Muscle of leg (tissue), 11 donors: ENCODE measurements around the gene PRR14. TPM values are rescaled to one million over a fixed set of nuclear protein-coding genes. Genes with fewer than 3 reads are reported as not detected.

Experiments used
- DNase-seq: peaks from one replicate; pipeline ENCODE4 v3.0.0; 2013
- H3K27ac ChIP-seq: one replicate; pipeline ENCODE4 v1.5.1; 2013; ENCODE audit warnings: mild to moderate bottlenecking, low read length, control low read depth
- H3K27me3 ChIP-seq: one replicate; pipeline ENCODE4 v1.6.1; 2013; ENCODE audit warnings: low read length; ENCODE audit not compliant: control insufficient read depth, insufficient read depth
- H3K36me3 ChIP-seq: one replicate; pipeline ENCODE4 v1.6.1; 2013; ENCODE audit warnings: low read length; ENCODE audit not compliant: control insufficient read depth, insufficient read depth
- H3K4me1 ChIP-seq: one replicate; pipeline ENCODE4 v1.6.1; 2013; ENCODE audit warnings: low read length; ENCODE audit not compliant: control insufficient read depth, insufficient read depth
- H3K4me3 ChIP-seq: one replicate; pipeline ENCODE4 v1.5.1; 2013; ENCODE audit warnings: low read length, control low read depth
- H3K9me3 ChIP-seq: replicated peaks from 2 replicates; pipeline ENCODE4 v1.6.1; 2013; ENCODE audit warnings: low read depth, low read length; ENCODE audit not compliant: control insufficient read depth
- WGBS: methylation state at CpG from one replicate; pipeline ENCODE4 v1.1.5; 2013; ENCODE audit warnings: missing lambda C conversion rate; ENCODE audit not compliant: insufficient coverage; 5-methylcytosine and 5-hydroxymethylcytosine counted together
- polyA plus RNA-seq, 8 donors: library from polyadenylated mRNA; unstranded; fragments of 120-200 nt; gene quantifications; one replicate each; pipeline versions ENCODE4 v1.2.1 to v1.2.3, GENCODE V29; 2013; ENCODE audit warnings: inconsistent platforms in 1 of 8, low replicate concordance in 1 of 8; ENCODE audit not compliant: insufficient read length in 8 of 8, insufficient read depth in 1 of 8
- total RNA-seq: library from RNA; stranded (reverse); fragments of 120-200 nt; gene quantifications from one replicate; pipeline ENCODE4 v1.2.4, GENCODE V29; 2013

Gene PRR14
- total and polyA plus RNA-seq, 9 donors, result 9.3 to 24.9 (median 21.7) TPM

DNA sequence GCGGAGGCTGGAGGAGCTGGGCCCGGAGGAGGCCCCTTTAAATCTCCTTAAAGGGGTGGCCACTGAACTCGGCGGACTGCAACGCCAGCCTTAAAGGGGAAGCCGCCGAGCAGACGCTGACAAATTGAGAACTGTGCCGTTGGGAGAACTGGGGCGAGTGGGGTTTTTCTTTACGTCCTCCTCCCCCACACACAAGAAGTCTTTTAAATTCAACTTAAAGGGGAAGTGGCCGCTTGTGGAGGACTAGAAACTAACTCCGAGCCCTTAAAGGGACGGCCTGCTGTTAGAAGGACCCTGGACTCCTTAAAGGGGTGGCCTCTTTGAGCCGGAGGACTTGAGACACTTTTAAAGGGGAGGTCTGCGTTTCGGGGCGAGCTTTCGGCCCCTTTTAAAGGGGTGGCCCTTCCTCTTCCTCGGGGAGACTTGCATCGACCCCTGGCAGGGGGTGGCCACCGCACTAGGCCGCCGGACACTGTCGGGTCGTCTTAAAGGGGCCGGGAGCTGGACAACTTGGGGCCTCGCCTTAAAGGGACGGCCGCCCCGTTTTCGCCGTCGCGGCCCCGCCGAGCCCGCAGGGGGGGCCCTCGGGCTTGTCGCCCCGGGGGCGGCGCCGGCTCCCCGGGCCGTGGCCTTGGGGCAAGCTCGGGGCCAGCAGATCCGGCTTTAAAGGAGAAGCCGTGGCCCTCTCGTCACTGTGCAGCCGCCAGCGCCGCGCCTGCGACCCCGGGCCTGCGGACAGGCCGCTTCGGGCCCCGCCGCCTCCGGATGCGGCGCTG lies 8.2 kb downstream of the PRR14 start:
- under 1% methylated on average over 54 of the region's 64 CpGs for WGBS
- Histone ChIP-seq H3K27ac (peak overlapping the region; percentile 100), H3K9me3 (no peaks in the 10 kb centered on the region), H3K4me1 (peaks cover 28% of the 10 kb centered on the region), H3K4me3 (peak overlapping the region; percentile 85), H3K27me3 (no peaks in the 10 kb centered on the region), H3K36me3 (peaks cover 67% of the 10 kb centered on the region)
- DNase-seq, result peak; percentile 99

- Histone ChIP-seq H3K4me3 (peak overlapping the region; percentile 85), H3K27ac (peak overlapping the region; percentile 66), H3K36me3 (peaks cover 64% of the 10 kb centered on the region), H3K27me3 (no peaks in the 10 kb centered on the region), H3K4me1 (peaks cover 28% of the 10 kb centered on the region), H3K9me3 (no peaks in the 10 kb centered on the region)
- WGBS, result under 1% methylated on average over 69 of the region's 84 CpGs
- peak; percentile 51 for DNase-seq
Measured at GRCh38 chr16:30659507-30660423, 9.0 kb downstream of the PRR14 start.

- Histone ChIP-seq H3K27ac (peak overlapping the region; percentile 66), H3K9me3 (no peaks in the 10 kb centered on the region), H3K4me3 (peak overlapping the region; percentile 71), H3K36me3 (peaks cover 64% of the 10 kb centered on the region), H3K4me1 (peaks cover 28% of the 10 kb centered on the region), H3K27me3 (no peaks in the 10 kb centered on the region)
- WGBS, result 47% methylated on average over 14 of the region's 21 CpGs
- peak; percentile 36 for DNase-seq
Measured at GRCh38 chr16:30660424-30661261, 9.9 kb downstream of the PRR14 start.

GRCh38 chr16:30662449-30662848 lies 11.7 kb downstream of the PRR14 start:
- WGBS, result 76% methylated on average over 12 of the region's 17 CpGs
- no peaks in the 10 kb centered on the region for H3K27me3 ChIP-seq
- DNase-seq, result peak; percentile 5

DNA sequence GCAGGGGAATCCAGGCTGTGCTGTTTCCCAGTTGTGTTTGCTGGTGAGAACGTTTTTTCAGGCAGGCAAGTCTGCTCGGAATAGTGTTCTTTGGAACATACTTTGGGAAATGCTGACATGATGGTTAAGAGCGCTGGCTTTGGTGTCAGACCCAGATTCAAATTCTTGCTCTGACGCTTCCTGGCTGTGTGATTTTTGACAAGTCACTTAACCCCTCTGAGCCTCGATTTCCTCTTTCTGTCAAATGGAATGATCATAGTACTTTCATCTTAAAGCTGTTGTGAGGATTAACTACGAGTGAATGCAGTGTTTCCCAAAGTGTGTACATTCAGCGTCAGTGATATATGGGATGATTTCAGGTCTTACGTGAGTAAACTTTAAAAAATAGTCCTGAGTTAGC lies 12.3 kb downstream of the PRR14 start:
- Histone ChIP-seq H3K4me1 (peaks cover 18% of the 10 kb centered on the region), H3K4me3 (no peak overlapping the region), H3K27me3 (no peaks in the 10 kb centered on the region), H3K36me3 (peaks cover 76% of the 10 kb centered on the region), H3K27ac (no peak overlapping the region), H3K9me3 (no peaks in the 10 kb centered on the region)
- DNase-seq, result no peak
- WGBS, result 82% methylated on average over 6 of the region's 8 CpGs

More at GRCh38 chr16:30662449-30662848, 11.7 kb downstream of the PRR14 start:
- Histone ChIP-seq H3K4me1 (peaks cover 20% of the 10 kb centered on the region), H3K36me3 (peaks cover 70% of the 10 kb centered on the region), H3K27ac (no peak overlapping the region), H3K9me3 (no peaks in the 10 kb centered on the region), H3K4me3 (no peak overlapping the region)

GRCh38 chr16:30663820-30664219 lies 13.1 kb downstream of the PRR14 start:
- peaks cover 83% of the 10 kb centered on the region for H3K36me3 ChIP-seq
- 81% methylated on average over 9 of the region's 9 CpGs for WGBS
- no peaks in the 10 kb centered on the region for H3K9me3 ChIP-seq
- no peak for DNase-seq
- H3K4me3 ChIP-seq, result no peak overlapping the region
- no peaks in the 10 kb centered on the region for H3K27me3 ChIP-seq
- peaks cover 18% of the 10 kb centered on the region for H3K4me1 ChIP-seq
- no peak overlapping the region for H3K27ac ChIP-seq

DNA sequence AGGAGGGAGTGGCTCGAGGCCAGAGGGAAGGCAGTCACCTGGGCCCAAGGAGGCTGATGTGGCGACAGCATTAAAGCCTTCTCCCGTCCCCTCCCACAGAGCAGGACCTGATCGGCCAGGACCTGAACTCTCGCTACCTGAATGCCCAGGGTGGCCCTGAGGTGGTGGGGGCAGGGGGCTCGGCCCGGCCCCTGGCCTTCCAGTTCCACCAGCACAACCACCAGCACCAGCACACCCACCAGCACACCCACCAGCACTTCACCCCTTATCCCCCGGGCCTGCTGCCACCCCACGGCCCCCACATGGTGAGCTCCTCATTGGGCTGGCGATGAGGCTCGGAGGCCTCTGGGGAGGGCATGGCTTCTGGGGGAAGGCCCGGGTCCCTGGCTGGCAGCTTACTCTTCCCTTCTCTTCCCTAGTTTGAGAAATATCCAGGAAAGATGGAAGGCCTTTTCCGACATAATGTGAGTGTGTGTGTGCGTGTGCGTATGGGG lies 13.9 kb downstream of the PRR14 start:
- no peak overlapping the region for H3K27ac ChIP-seq
- no peaks in the 10 kb centered on the region for H3K27me3 ChIP-seq
- no peaks in the 10 kb centered on the region for H3K9me3 ChIP-seq
- H3K36me3 ChIP-seq, result peaks cover 91% of the 10 kb centered on the region
- H3K4me1 ChIP-seq, result peaks cover 18% of the 10 kb centered on the region
- no peak overlapping the region for H3K4me3 ChIP-seq
- no peak for DNase-seq
- WGBS, result 93% methylated on average over 3 of the region's 15 CpGs

GRCh38 chr16:30665155-30665829 lies 14.5 kb downstream of the PRR14 start:
- Histone ChIP-seq H3K27me3 (no peaks in the 10 kb centered on the region), H3K9me3 (no peaks in the 10 kb centered on the region), H3K27ac (no peak overlapping the region), H3K4me3 (no peak overlapping the region), H3K4me1 (peaks cover 12% of the 10 kb centered on the region), H3K36me3 (peaks cover 95% of the 10 kb centered on the region)
- WGBS, result 81% methylated on average over 21 of the region's 22 CpGs
- DNase-seq, result no peak

DNA sequence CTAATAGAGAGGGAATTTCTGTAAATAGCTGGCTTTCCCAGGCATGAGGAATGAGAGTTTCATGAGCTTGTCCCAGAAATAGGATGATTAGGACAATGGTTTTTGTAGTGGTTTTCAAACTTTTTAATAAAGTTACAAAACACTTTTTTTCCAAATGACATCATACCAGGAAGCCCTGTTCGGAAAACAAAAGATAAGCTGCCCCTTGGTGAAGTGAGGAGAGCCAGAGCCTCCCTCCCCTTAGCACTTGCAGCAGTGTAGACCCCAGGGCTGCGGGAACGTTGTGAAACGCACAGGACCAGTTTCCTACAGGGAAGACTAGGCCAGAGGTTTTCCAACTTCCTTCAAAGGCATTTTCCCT lies 15.1 kb downstream of the PRR14 start:
- H3K4me3 ChIP-seq, result no peak overlapping the region
- DNase-seq, result no peak
- no CpG with 5 or more reads among the region's 4 CpGs for WGBS
- H3K27ac ChIP-seq, result no peak overlapping the region
- peaks cover 94% of the 10 kb centered on the region for H3K36me3 ChIP-seq
- H3K9me3 ChIP-seq, result no peaks in the 10 kb centered on the region
- peaks cover 7% of the 10 kb centered on the region for H3K4me1 ChIP-seq
- H3K27me3 ChIP-seq, result no peaks in the 10 kb centered on the region
